GM12878 (cell line): ENCODE measurements around the gene TRIB2. TPM values are rescaled to one million over a fixed set of nuclear protein-coding genes. Genes with fewer than 3 reads are reported as not detected.

Experiments
- ATAC-seq: fragments of 200-7000 bp; cut with Tn5 transposase; 3 replicates; pipeline ENCODE4 v1.9.1; 2020; ENCODE audit warnings: mild to moderate bottlenecking, moderate library complexity
- BruUV-seq: library from RNA; stranded (reverse); fragments of 400-500 nt; replicated peaks from 2 replicates; lab custom pipeline; 2021; lab: Mats Ljungman, UMichigan
- CTCF ChIA-PET: fragments of 300-600 bp; sonication (Branson Sonifier 250); formaldehyde crosslinking; extraction: SDS; loops from one replicate; lab custom pipeline; 2021; ENCODE audit warnings: inconsistent platforms; lab: Yijun Ruan, JAX
- POLR2A ChIA-PET: fragments of 350-600 bp; formaldehyde crosslinking; extraction: SDS; loops from one replicate; lab custom pipeline; 2021; ENCODE audit warnings: inconsistent platforms; lab: Charles Lee
- RAD21 ChIA-PET: fragments of 300-600 bp; sonication (Branson Sonifier 250); formaldehyde crosslinking; loops from one replicate; lab custom pipeline; 2023; ENCODE audit warnings: antibody characterized with exemption; ENCODE audit not compliant: unreplicated experiment; lab: Charles Lee
- SMC1A ChIA-PET: fragments of 300-600 bp; sonication (Branson Sonifier 250); formaldehyde crosslinking; loops from one replicate; lab custom pipeline; 2023; ENCODE audit not compliant: unreplicated experiment, uncharacterized antibody; lab: Charles Lee
- DNase-seq: peaks from one replicate; pipeline ENCODE4 v3.0.0-alpha.2; 2011; ENCODE audit warnings: low read depth, low spot score
- FAIRE-seq: peaks from 3 replicates; lab custom pipeline; 2011; peaks lifted over from hg19 to GRCh38; lab: Jason Lieb, UNC
- H2AFZ ChIP-seq: 2 replicates; pipeline ENCODE4 v1.6.0; 2011; ENCODE audit warnings: low read depth, low read length, control low read depth; ENCODE audit not compliant: control insufficient read depth
- H3K27ac ChIP-seq: 2 replicates; pipeline ENCODE4 v1.5.1; 2011; ENCODE audit warnings: control low read depth; ENCODE audit not compliant: control insufficient read depth, insufficient read depth
- H3K27me3 ChIP-seq, 2 experiments: replicated peaks in 1 of 2; 2 replicates each; pipeline versions ENCODE4 v1.6.0 to v1.6.1; 2011; ENCODE audit warnings: low read length in 1 of 2; ENCODE audit not compliant: control insufficient read depth in 2 of 2, insufficient read depth in 2 of 2
- H3K36me3 ChIP-seq, 2 experiments: 2 replicates each; pipeline ENCODE4 v1.5.1; 2011; ENCODE audit warnings: low read length in 1 of 2; ENCODE audit not compliant: control insufficient read depth in 2 of 2, insufficient read depth in 2 of 2
- H3K4me1 ChIP-seq: 2 replicates; pipeline ENCODE4 v1.6.1; 2011; ENCODE audit warnings: mild to moderate bottlenecking, low read length, moderate library complexity, mixed read lengths; ENCODE audit not compliant: control insufficient read depth, insufficient read depth
- H3K4me2 ChIP-seq: 2 replicates; pipeline ENCODE4 v1.6.0; 2011; ENCODE audit warnings: control low read depth; ENCODE audit not compliant: control insufficient read depth, insufficient read depth
- H3K4me3 ChIP-seq: fragments of 200-600 bp; sonication (generic); 2 replicates; pipeline ENCODE4 v1.5.1; 2016
- H3K79me2 ChIP-seq: 2 replicates; pipeline ENCODE4 v1.6.0; 2011; ENCODE audit warnings: low read length; ENCODE audit not compliant: control insufficient read depth, insufficient read depth
- H3K9ac ChIP-seq: 2 replicates; pipeline ENCODE4 v1.8.0; 2011; ENCODE audit warnings: low read length, control low read depth, mixed read lengths; ENCODE audit not compliant: control insufficient read depth, insufficient read depth
- H3K9me3 ChIP-seq: replicated peaks from 3 replicates; pipeline ENCODE4 v1.5.1; 2011; ENCODE audit warnings: mild to moderate bottlenecking, low read length; ENCODE audit not compliant: control insufficient read depth, insufficient read depth
- H4K20me1 ChIP-seq: 2 replicates; pipeline ENCODE4 v1.6.0; 2011; ENCODE audit not compliant: control insufficient read depth, insufficient read depth
- ATF3 ChIP-seq: IDR thresholded peaks from 2 replicates; pipeline ENCODE4 v1.6.1; 2011; ENCODE audit warnings: low read depth, mild to moderate bottlenecking, low read length, moderate library complexity, borderline replicate concordance; ENCODE audit errors: extremely low read depth
- CBX3 ChIP-seq: fragments of 200-600 bp; sonication (generic); IDR thresholded peaks from 2 replicates; pipeline ENCODE4 v1.6.1; 2016; ENCODE audit warnings: low read depth, borderline replicate concordance
- CUX1 ChIP-seq: IDR thresholded peaks from 2 replicates; pipeline ENCODE4 v1.6.1; 2012; ENCODE audit warnings: improper control_type of control experiment, low read depth, low read length; ENCODE audit not compliant: insufficient replicate concordance
- GATAD2B ChIP-seq: fragments of 450-650 bp; conservative IDR thresholded peaks from 2 replicates; pipeline ENCODE4 v1.6.1; 2017; ENCODE audit warnings: low read depth, mild to moderate bottlenecking, moderate library complexity
- KDM1A ChIP-seq: fragments of 200-600 bp; sonication (generic); IDR thresholded peaks from 2 replicates; pipeline ENCODE4 v1.6.1; 2016; ENCODE audit warnings: borderline replicate concordance
- MYB ChIP-seq: fragments of 150-350 bp; IDR thresholded peaks from 2 replicates; pipeline ENCODE4 v1.6.1; 2014; ENCODE audit warnings: mild to moderate bottlenecking, low read depth, low read length, borderline replicate concordance
- PKNOX1 ChIP-seq: fragments of 450-650 bp; IDR thresholded peaks from 2 replicates; pipeline ENCODE4 v1.6.1; 2016; ENCODE audit warnings: mild to moderate bottlenecking
- POLR2AphosphoS2 ChIP-seq: IDR thresholded peaks from 2 replicates; pipeline ENCODE4 v1.6.1; 2011; ENCODE audit warnings: low read depth, mild to moderate bottlenecking, low read length, improper control_type of control experiment, moderate library complexity
- SP1 ChIP-seq: IDR thresholded peaks from one replicate; pipeline ENCODE4 v1.6.1; 2011; ENCODE audit warnings: low read depth, low read length
- SUZ12 ChIP-seq: fragments of 200-600 bp; sonication (generic); IDR thresholded peaks from one replicate; pipeline ENCODE4 v1.6.1; 2018; ENCODE audit warnings: antibody characterized with exemption, mild to moderate bottlenecking; ENCODE audit not compliant: unreplicated experiment
- TAF1 ChIP-seq: IDR thresholded peaks from 2 replicates; pipeline ENCODE4 v1.6.1; 2011; ENCODE audit warnings: mild to moderate bottlenecking, low read depth, low read length, borderline replicate concordance
- TBL1XR1 ChIP-seq: IDR thresholded peaks from 2 replicates; pipeline ENCODE4 v1.6.1; 2012; ENCODE audit warnings: low read depth, low read length, improper control_type of control experiment
- YBX1 ChIP-seq: fragments of 450-650 bp; IDR thresholded peaks from 2 replicates; pipeline ENCODE4 v1.6.1; 2016; ENCODE audit warnings: antibody characterized with exemption
- WGBS: methylation state at CpG from one replicate; pipeline ENCODE4 v1.1.6; 2016; ENCODE audit warnings: low lambda C conversion rate; ENCODE audit not compliant: insufficient replicate concordance, insufficient coverage; ENCODE audit errors: missing lambda C conversion rate; 5-methylcytosine and 5-hydroxymethylcytosine counted together
- in situ Hi-C: fragments of 300-500 bp; cut with MboI; formaldehyde crosslinking; loops from 9 replicates; pipeline ENCODE4 v1.14.3; 2018; ENCODE audit warnings: mixed read lengths
- intact Hi-C: fragments of 100-400 bp; cut with micrococcal nuclease; formaldehyde crosslinking; loops from one replicate; pipeline ENCODE4 v1.14.2; 2022; ENCODE audit not compliant: unreplicated experiment
- polyA plus RNA-seq, 11 experiments: library from polyadenylated mRNA; depleted of rRNA in 4 of 11; unstranded in 6 of 11; stranded (reverse) in 5 of 11; fragments of >200 nt; fragmentation: Nextera tagmentation in 4 of 11; fragmentation: Illumina TruSeq in 1 of 11; extraction: Ambion mirVana in 4 of 11; extraction: Trizol in 1 of 11; gene quantifications; 1 replicate in 1 of 11; 2 replicates in 10 of 11; pipeline versions ENCODE4 v1.2.1 to v1.2.3, GENCODE V29; 2011 to 2016; ENCODE audit warnings: inconsistent platforms in 2 of 11, missing spikeins in 2 of 11, low read depth in 1 of 11
- total RNA-seq, 4 experiments: library from RNA; depleted of rRNA in 3 of 4; stranded (reverse); fragments of >200 nt in 3 of 4; fragmentation: Illumina TruSeq in 1 of 4; extraction: Trizol in 1 of 4; gene quantifications; 2 replicates each; pipeline versions ENCODE4 v1.2.1 to v1.2.3, GENCODE V29; 2013 to 2021

TRIB2 gene
- total and polyA plus RNA-seq, 10 of the 15 experiments (the other 5 are each of a cell fraction or from before 2014, with no cell fraction given), result 1.6 to 9.2 (median 5.2) TPM

GRCh38 chr2:12715258-12716031, 1.3 kb upstream of the TRIB2 start:
- 25% methylated on average over 14 of the region's 14 CpGs for WGBS
- intact Hi-C loops (loop anchor here (1.0 to 5.0 kb wide), 10 partner anchors 173 to 885 kb away; no protein-coding TSS in a partner anchor), in situ Hi-C loops (loop anchor here (5.0 kb wide), 1 partner anchor 883 kb away; no protein-coding TSS in a partner anchor)
- RAD21 ChIA-PET, result interaction anchor here (0.8 to 4.2 kb wide), 22 partner anchors 10 to 936 kb away, joined by 3 to 48 read pairs (median 6); no protein-coding TSS in a partner anchor
- Histone ChIP-seq H4K20me1 (0 out of 2 replicates have a peak, but pooled peaks cover 3% of the 10 kb centered on the region), H3K4me2 (peak overlapping the region; percentile 97), H3K4me3 (no peak overlapping the region), H3K9me3 (no peaks in the 10 kb centered on the region), H3K27me3 (peaks cover 0 to 18% of the 10 kb centered on the region in 2 experiments; a peak in 3 of 4 replicates), H3K27ac (no peak overlapping the region), H3K79me2 (no peaks in the 10 kb centered on the region), H3K9ac (no peak overlapping the region), H2AFZ (no peak overlapping the region), H3K4me1 (peaks cover 3% of the 10 kb centered on the region; the same call in 1 of the 2 replicates), H3K36me3 (no peaks in the 10 kb centered on the region)
- CTCF ChIA-PET, result interaction anchor here (0.6 to 4.2 kb wide), 30 partner anchors 8 to 976 kb away, joined by 3 to 65 read pairs (median 4); no protein-coding TSS in a partner anchor
- SMC1A ChIA-PET, result interaction anchor here (0.8 to 5.0 kb wide), 16 partner anchors 14 to 886 kb away, joined by 3 to 48 read pairs (median 4); no protein-coding TSS in a partner anchor
- FAIRE-seq (no peak), DNase-seq (no peak), ATAC-seq (no peak)
- POLR2A ChIA-PET, result no interaction called here
- no TSS peak for BruUV-seq
- TF ChIP-seq TAF1 (no peak), GATAD2B (no peak), PKNOX1 (no peak), POLR2AphosphoS2 (no peak), YBX1 (no peak), ATF3 (no peak), TBL1XR1 (no peak), SUZ12 (no peak), SP1 (no peak), MYB (no peak), KDM1A (no peak), CUX1 (no peak), CBX3 (no peak)
